IMR-90 (cell line): Measurements from ENCODE around the gene RPTOR. TPM values are rescaled to one million over a fixed set of nuclear protein-coding genes. Genes with fewer than 3 reads are reported as not detected.

Source experiments
- ATAC-seq: fragments of 200-7000 bp; cut with Tn5 transposase; 2 replicates; pipeline ENCODE4 v1.9.1; 2020; ENCODE audit warnings: low read depth, mild to moderate bottlenecking, moderate library complexity
- BruUV-seq: library from RNA; stranded (reverse); fragments of 400-500 nt; replicated peaks from 2 replicates; lab custom pipeline; 2021; lab: Mats Ljungman, UMichigan
- CTCF ChIA-PET: fragments of 300-600 bp; formaldehyde crosslinking; extraction: SDS; loops from one replicate; lab custom pipeline; 2021; ENCODE audit warnings: antibody characterized with exemption; lab: Yijun Ruan, JAX
- POLR2A ChIA-PET: fragments of 300-600 bp; sonication (Branson Sonifier 250); formaldehyde crosslinking; loops from one replicate; lab custom pipeline; 2022; ENCODE audit warnings: antibody characterized with exemption; ENCODE audit not compliant: unreplicated experiment; lab: Charles Lee
- DNase-seq: peaks from one replicate; pipeline ENCODE4 v3.0.0; 2013
- H2AFZ ChIP-seq: replicated peaks from 2 replicates; pipeline ENCODE3; 2013; ENCODE audit warnings: low read length, mild to moderate bottlenecking; ENCODE audit not compliant: poor library complexity
- H2AK5ac ChIP-seq: 2 replicates; pipeline ENCODE4 v1.6.1; 2013; ENCODE audit warnings: low read depth, low read length, inconsistent platforms
- H2AK9ac ChIP-seq: replicated peaks from 2 replicates; pipeline ENCODE3; 2013; ENCODE audit warnings: mild to moderate bottlenecking, low read depth, low read length, moderate library complexity; ENCODE audit not compliant: poor library complexity
- H2BK120ac ChIP-seq: 2 replicates; pipeline ENCODE4 v1.6.1; 2013; ENCODE audit warnings: low read depth, low read length, inconsistent platforms
- H2BK15ac ChIP-seq: 3 replicates; pipeline ENCODE4 v1.6.1; 2013; ENCODE audit warnings: low read depth, low read length, inconsistent platforms
- H2BK20ac ChIP-seq: 2 replicates; pipeline ENCODE4 v1.6.1; 2013; ENCODE audit warnings: low read depth, mild to moderate bottlenecking, inconsistent platforms, low read length, moderate library complexity
- H2BK5ac ChIP-seq: 2 replicates; pipeline ENCODE4 v1.6.1; 2013; ENCODE audit warnings: mild to moderate bottlenecking, low read depth, low read length, inconsistent platforms; ENCODE audit not compliant: poor library complexity, severe bottlenecking
- H3K14ac ChIP-seq: replicated peaks from 2 replicates; pipeline ENCODE4 v1.6.1; 2013; ENCODE audit warnings: low read depth, low read length, inconsistent platforms
- H3K18ac ChIP-seq: 2 replicates; pipeline ENCODE4 v1.6.1; 2013; ENCODE audit warnings: low read depth, low read length, control low read depth
- H3K23ac ChIP-seq: 2 replicates; pipeline ENCODE4 v1.6.1; 2013; ENCODE audit warnings: low read depth, low read length, inconsistent platforms
- H3K27ac ChIP-seq: 2 replicates; pipeline ENCODE4 v1.5.1; 2013; ENCODE audit warnings: mild to moderate bottlenecking, control low read depth, low read length; ENCODE audit not compliant: insufficient read depth
- H3K27me3 ChIP-seq: 2 replicates; pipeline ENCODE4 v1.6.1; 2013; ENCODE audit warnings: low read length; ENCODE audit not compliant: control insufficient read depth, insufficient read depth
- H3K36me3 ChIP-seq: 2 replicates; pipeline ENCODE4 v1.6.1; 2013; ENCODE audit warnings: low read length, mixed read lengths; ENCODE audit not compliant: control insufficient read depth, insufficient read depth
- H3K4ac ChIP-seq: 2 replicates; pipeline ENCODE4 v1.6.1; 2013; ENCODE audit warnings: low read depth, low read length, inconsistent platforms
- H3K4me1 ChIP-seq: 2 replicates; pipeline ENCODE4 v1.6.1; 2013; ENCODE audit warnings: low read length, mixed read lengths; ENCODE audit not compliant: control insufficient read depth, insufficient read depth
- H3K4me2 ChIP-seq: 2 replicates; pipeline ENCODE4 v1.6.1; 2013; ENCODE audit warnings: low read depth, mild to moderate bottlenecking, control low read depth, low read length, moderate library complexity
- H3K4me3 ChIP-seq: 2 replicates; pipeline ENCODE4 v1.5.1; 2013; ENCODE audit warnings: low read depth, mild to moderate bottlenecking, control low read depth, low read length, moderate library complexity; ENCODE audit not compliant: insufficient read depth
- H3K56ac ChIP-seq: 2 replicates; pipeline ENCODE4 v1.6.1; 2013; ENCODE audit warnings: low read length, inconsistent platforms; ENCODE audit not compliant: insufficient read depth; ENCODE audit errors: extremely low read depth
- H3K79me1 ChIP-seq, 2 experiments: 2 replicates each; pipeline ENCODE4 v1.6.1; 2013; ENCODE audit warnings: low read length in 2 of 2, inconsistent platforms in 1 of 2, low read depth in 1 of 2
- H3K9ac ChIP-seq: 2 replicates; pipeline ENCODE4 v1.6.1; 2013; ENCODE audit warnings: low read depth, low read length, control low read depth
- H3K9me1 ChIP-seq: 2 replicates; pipeline ENCODE4 v1.6.1; 2013; ENCODE audit warnings: low read length, inconsistent platforms; ENCODE audit not compliant: insufficient read depth
- H3K9me3 ChIP-seq: 2 replicates; pipeline ENCODE4 v1.6.1; 2013; ENCODE audit warnings: low read length; ENCODE audit not compliant: control insufficient read depth, insufficient read depth
- H4K20me1 ChIP-seq: 2 replicates; pipeline ENCODE4 v1.6.1; 2013; ENCODE audit warnings: low read length, inconsistent platforms; ENCODE audit not compliant: insufficient read depth
- H4K5ac ChIP-seq: 2 replicates; pipeline ENCODE4 v1.6.1; 2013; ENCODE audit warnings: mild to moderate bottlenecking, low read depth, low read length, control low read depth
- H4K8ac ChIP-seq, 2 experiments: 2 replicates each; pipeline ENCODE4 v1.6.1; 2013; ENCODE audit warnings: low read depth in 2 of 2, low read length in 2 of 2, control low read depth in 1 of 2, inconsistent platforms in 1 of 2
- H4K91ac ChIP-seq: 2 replicates; pipeline ENCODE4 v1.6.1; 2013; ENCODE audit warnings: low read depth, low read length, inconsistent platforms; ENCODE audit not compliant: insufficient read depth
- BHLHE40 ChIP-seq: fragments of 150-350 bp; IDR thresholded peaks from 2 replicates; pipeline ENCODE4 v1.6.1; 2016; ENCODE audit warnings: mild to moderate bottlenecking, low read depth, low read length
- CEBPB ChIP-seq: IDR thresholded peaks from 2 replicates; pipeline ENCODE4 v1.6.1; 2012; ENCODE audit warnings: low read depth, low read length, improper control_type of control experiment
- RAD21 ChIP-seq: IDR thresholded peaks from 2 replicates; pipeline ENCODE4 v1.6.1; 2012; ENCODE audit warnings: low read length, improper control_type of control experiment
- WGBS, 2 experiments: methylation state at CpG; one replicate each; pipeline versions ENCODE4 v1.1.5 to v1.1.7; 2013; ENCODE audit warnings: missing lambda C conversion rate in 2 of 2; ENCODE audit not compliant: insufficient read length in 1 of 2; ENCODE audit errors: extremely low coverage in 2 of 2; 5-methylcytosine and 5-hydroxymethylcytosine counted together
- dilution Hi-C: fragments of 300-500 bp; cut with HindIII; formaldehyde crosslinking; loops from one replicate; pipeline ENCODE4 v1.14.3; 2018; ENCODE audit warnings: low sequenced_read_pairs; ENCODE audit not compliant: unreplicated experiment
- in situ Hi-C: fragments of 300-500 bp; cut with MboI; formaldehyde crosslinking; loops from 3 replicates; pipeline ENCODE4 v1.14.3; 2019; ENCODE audit warnings: low sequenced_read_pairs, inconsistent platforms, mixed read lengths
- intact Hi-C: fragments of 100-400 bp; cut with micrococcal nuclease; formaldehyde crosslinking; loops from 2 replicates; pipeline ENCODE4 v1.10.0; 2022
- polyA plus RNA-seq, 3 experiments: library from polyadenylated mRNA; depleted of rRNA; stranded (reverse); fragments of >200 nt; gene quantifications; 2 replicates each; pipeline ENCODE4 v1.2.3, GENCODE V29; 2012; ENCODE audit warnings: low replicate concordance in 1 of 3
- total RNA-seq: library from RNA; depleted of rRNA; stranded (reverse); fragments of >200 nt; gene quantifications from 2 replicates; pipeline ENCODE4 v1.2.3, GENCODE V29; 2012

RPTOR gene
- total and polyA plus RNA-seq, 2 of the 4 experiments (the other 2 are of a cell fraction) = 10.8 to 14.7 TPM

DNA sequence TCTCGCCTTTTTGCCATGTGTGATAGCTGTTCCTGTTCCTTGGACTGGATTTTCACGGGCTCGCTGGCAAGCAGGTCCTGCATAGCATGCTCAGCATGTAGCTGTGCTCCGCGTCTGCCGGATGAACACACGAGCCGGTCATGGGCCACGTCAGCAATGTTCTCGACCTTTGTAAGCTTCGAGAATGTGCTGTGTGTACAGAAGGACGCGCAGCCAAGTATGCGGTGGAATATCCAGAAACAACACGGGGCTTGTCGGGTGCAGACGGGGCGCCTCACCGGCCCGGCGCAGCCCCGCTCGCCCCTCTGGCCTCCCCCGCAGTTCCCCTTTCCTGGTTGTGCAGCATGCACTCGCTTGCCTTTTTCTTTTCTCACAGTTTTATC, 42.2 kb downstream of the RPTOR start (continued):
- TF ChIP-seq RAD21 = no peak

- no peaks in the 10 kb centered on the region for H3K9me3 ChIP-seq
- intact Hi-C loops (loop anchor here (5.0 kb wide), 1 partner anchor 268 kb away; no protein-coding TSS in a partner anchor), in situ Hi-C loops (no loop called here), dilution Hi-C loops (no loop called here)
- H2AFZ ChIP-seq = no peak overlapping the region
- no peak overlapping the region for H3K4me3 ChIP-seq
- BruUV-seq = no TSS peak
- ATAC-seq (no peak), DNase-seq (no peak)
- H3K9ac ChIP-seq = no peak overlapping the region
- TF ChIP-seq CEBPB (peak; percentile 70), BHLHE40 (no peak)
- H3K23ac ChIP-seq = 0 out of 2 replicates have a peak overlapping the region, but pooled peaks have one; percentile 7
- peaks cover 4% of the 10 kb centered on the region; the same call in 1 of the 2 replicates for H4K20me1 ChIP-seq
- H4K91ac ChIP-seq = no peak overlapping the region
- H2BK5ac ChIP-seq = peak overlapping the region; percentile 28
- peak overlapping the region; percentile 12; the same call in 1 of the 2 replicates for H3K14ac ChIP-seq
- H2AK9ac ChIP-seq = no peak overlapping the region
- H2AK5ac ChIP-seq = no peak overlapping the region
- H3K4me1 ChIP-seq = peaks cover 17% of the 10 kb centered on the region
- no peak overlapping the region for H4K5ac ChIP-seq
- H3K56ac ChIP-seq = no peak overlapping the region
- H3K27me3 ChIP-seq = no peaks in the 10 kb centered on the region
- peaks cover 35 to 80% of the 10 kb centered on the region in 2 experiments for H3K79me1 ChIP-seq
- peak overlapping the region; percentile 50; the same call in 1 of the 2 replicates for H3K4ac ChIP-seq
- H3K36me3 ChIP-seq = no peaks in the 10 kb centered on the region
- H2BK15ac ChIP-seq = no peak overlapping the region
- POLR2A ChIA-PET = no interaction called here
- H3K27ac ChIP-seq = peak overlapping the region; percentile 53; the same call in 1 of the 2 replicates
- no CpG with 5 or more reads among the region's 9 CpGs for WGBS, 2 experiments
- CTCF ChIA-PET = no interaction called here
- no peak overlapping the region for H2BK120ac ChIP-seq
- H3K4me2 ChIP-seq = peak overlapping the region; percentile 38; the same call in 1 of the 2 replicates
- peaks cover 12% of the 10 kb centered on the region for H3K9me1 ChIP-seq
- H2BK20ac ChIP-seq = 0 out of 2 replicates have a peak overlapping the region, but pooled peaks have one; percentile 18
- peak overlapping the region; percentile 48 for H3K18ac ChIP-seq
- no peak overlapping the region for H4K8ac ChIP-seq
These were observed 44.2 kb downstream of the RPTOR start for GRCh38 chr17:80588702-80589383.
